HG02678 (cell line): ENCODE results near the gene KRT86.
"Not testable (repeated sequence)": the region's sequence is repeated elsewhere in the genome, so short reads cannot be mapped to it uniquely, and the experiment has no call there.

Experiments used
- ATAC-seq: cut with Tn5 transposase; IDR thresholded peaks from one replicate; pipeline ENCODE4 v1.9.1; 2021; ENCODE audit warnings: mild to moderate bottlenecking, moderate library complexity; ENCODE audit not compliant: unreplicated experiment

Gene KRT86

GRCh38 chr12:52310622-52311284 lies 36.3 kb downstream of the KRT86 start:
- no peak for ATAC-seq

- no peak for ATAC-seq
Observed at GRCh38 chr12:52311285-52311648, 36.8 kb downstream of the KRT86 start.

GRCh38 chr12:52312086-52312485 lies 37.6 kb downstream of the KRT86 start:
- no peak for ATAC-seq

- ATAC-seq = no peak
Observed at GRCh38 chr12:52313461-52313860, 39.0 kb downstream of the KRT86 start.

- ATAC-seq = no peak
Observed at GRCh38 chr12:52313926-52314325, 39.5 kb downstream of the KRT86 start.

GRCh38 chr12:52314511-52314910 lies 40.1 kb downstream of the KRT86 start:
- ATAC-seq = no peak

GRCh38 chr12:52315721-52316120 lies 41.3 kb downstream of the KRT86 start:
- ATAC-seq = not testable (repeated sequence)

GRCh38 chr12:52316290-52316689 lies 41.8 kb downstream of the KRT86 start:
- no peak for ATAC-seq

- ATAC-seq = no peak
Observed at GRCh38 chr12:52316701-52317100, 42.3 kb downstream of the KRT86 start.

- ATAC-seq = no peak
Observed at GRCh38 chr12:52317468-52318052, 43.1 kb downstream of the KRT86 start.

GRCh38 chr12:52318241-52318990 lies 44.0 kb downstream of the KRT86 start:
- ATAC-seq = no peak

GRCh38 chr12:52319097-52319496 lies 44.7 kb downstream of the KRT86 start:
- no peak for ATAC-seq

GRCh38 chr12:52320784-52321400 lies 46.4 kb downstream of the KRT86 start, which contains the start of gene KRT83:
TSS of gene KRT83 (minus strand) at chr12:52321398. CDS start at chr12:52321335, 63 bp downstream.
- no peak for ATAC-seq

GRCh38 chr12:52321418-52321817 lies 47.0 kb downstream of the KRT86 start:
- no peak for ATAC-seq

GRCh38 chr12:52322069-52322468 lies 47.6 kb downstream of the KRT86 start:
- no peak for ATAC-seq

GRCh38 chr12:52323001-52323400 lies 48.6 kb downstream of the KRT86 start:
- no peak for ATAC-seq

GRCh38 chr12:52323416-52324152 lies 49.1 kb downstream of the KRT86 start:
- ATAC-seq = no peak

- ATAC-seq = no peak
Observed at GRCh38 chr12:52324153-52324444, 49.7 kb downstream of the KRT86 start.

GRCh38 chr12:52327052-52327829 lies 52.8 kb downstream of the KRT86 start:
- peak; percentile 93 for ATAC-seq

- no peak for ATAC-seq
Observed at GRCh38 chr12:52327830-52328500, 53.5 kb downstream of the KRT86 start.
